ENCODE measurements around the gene TIGD1.
A peak's percentile ranks its signal among the peaks of the same experiment; 100 is the strongest.

The TIGD1 gene

GRCh38 chr2:232562515-232563151, 12.3 kb upstream of the TIGD1 start:
- DNase-seq (ENCODE audit: low read depth, low spot score) = no peak
- Histone ChIP-seq H3K9ac (ENCODE audit: insufficient read length) (no peak overlapping the region), H3K4me3 (no peak overlapping the region), H3K9me3 (ENCODE audit: low read depth, low read length) (no peaks in the 10 kb centered on the region), H3K36me3 (ENCODE audit: insufficient read depth, low read length) (peaks cover 56% of the 10 kb centered on the region), H3K27ac (no peak overlapping the region)
- TF ChIP-seq EZH2 (IDR thresholded peaks at IDR 0.05) = no peak
- no peak for TF ChIP-seq POLR2AphosphoS5 (IDR thresholded peaks at IDR 0.05; ENCODE audit: borderline replicate concordance, low read depth, low read length)
- no peak for TF ChIP-seq FOXP2 (optimal IDR thresholded peaks at IDR 0.05; ENCODE audit: control extremely low read depth, extremely low read length, insufficient read depth)

GRCh38 chr2:232556426-232556825, 6.1 kb upstream of the TIGD1 start:
- Histone ChIP-seq H3K9ac (ENCODE audit: insufficient read length) (no peak overlapping the region), H3K36me3 (ENCODE audit: insufficient read depth, low read length) (peaks cover 48% of the 10 kb centered on the region), H3K27ac (no peak overlapping the region), H3K4me3 (no peak overlapping the region), H3K9me3 (ENCODE audit: low read depth, low read length) (no peaks in the 10 kb centered on the region)
- DNase-seq (ENCODE audit: low read depth, low spot score) = no peak
- no peak for TF ChIP-seq FOXP2 (optimal IDR thresholded peaks at IDR 0.05; ENCODE audit: control extremely low read depth, extremely low read length, insufficient read depth)

DNA sequence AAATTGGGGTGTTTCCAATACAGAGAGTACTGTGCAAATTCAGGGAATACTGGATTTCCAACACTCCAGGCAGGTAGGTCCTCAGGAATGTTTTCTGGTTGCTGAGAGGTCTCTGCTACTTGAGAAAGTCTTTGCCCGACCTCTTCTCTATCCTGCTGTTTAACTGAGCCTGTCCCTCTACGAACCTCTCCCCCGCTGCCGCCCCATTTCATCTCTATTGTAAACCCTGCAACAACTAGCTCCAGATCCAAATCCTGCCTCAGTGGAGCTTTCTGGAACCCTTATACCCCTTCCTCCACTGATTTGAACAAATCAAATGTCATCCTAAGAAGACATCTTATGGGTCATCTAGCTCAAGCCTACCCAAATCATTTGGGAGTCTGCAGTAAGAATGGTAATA, 1.4 kb upstream of the TIGD1 start:
- no peak for DNase-seq (ENCODE audit: low read depth, low spot score)
- Histone ChIP-seq H3K9ac (ENCODE audit: insufficient read length) (no peak overlapping the region), H3K9me3 (ENCODE audit: low read depth, low read length) (no peaks in the 10 kb centered on the region; the same call in 1 of the 2 replicates), H3K36me3 (ENCODE audit: insufficient read depth, low read length) (peaks cover 39% of the 10 kb centered on the region), H3K27ac (no peak overlapping the region), H3K4me3 (peak overlapping the region; percentile 100)
- TF ChIP-seq FOXP2 (optimal IDR thresholded peaks at IDR 0.05; ENCODE audit: control extremely low read depth, extremely low read length, insufficient read depth) (no peak), EZH2 (IDR thresholded peaks at IDR 0.05) (no peak), POLR2AphosphoS5 (IDR thresholded peaks at IDR 0.05; ENCODE audit: borderline replicate concordance, low read depth, low read length) (no peak)

DNA sequence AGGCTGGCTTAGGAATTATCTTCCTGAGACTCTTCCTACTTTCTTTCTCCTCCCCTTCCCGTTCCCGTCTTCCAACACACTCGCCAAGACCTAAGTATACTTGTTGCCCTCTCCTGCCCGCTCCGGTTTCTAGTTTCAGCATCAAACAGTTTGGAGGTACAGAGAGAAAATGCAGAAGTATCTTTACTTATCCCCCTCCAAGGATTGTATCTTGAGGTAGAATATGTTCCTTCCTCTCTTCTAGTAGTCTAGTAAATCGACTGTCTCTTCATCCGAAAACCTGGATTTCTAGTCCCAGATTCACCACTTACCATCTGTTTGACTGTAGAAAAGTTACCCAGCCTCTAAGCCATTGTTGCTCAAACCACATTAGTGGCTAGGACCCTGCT, 887 bp upstream of the TIGD1 start:
- H3K9ac ChIP-seq (ENCODE audit: insufficient read length) = peak overlapping the region; percentile 100
- no peak overlapping the region for H3K27ac ChIP-seq
- H3K36me3 ChIP-seq (ENCODE audit: insufficient read depth, low read length) = peaks cover 35% of the 10 kb centered on the region
- H3K9me3 ChIP-seq (ENCODE audit: low read depth, low read length) = no peaks in the 10 kb centered on the region; the same call in 1 of the 2 replicates
- no peak for TF ChIP-seq POLR2AphosphoS5 (IDR thresholded peaks at IDR 0.05; ENCODE audit: borderline replicate concordance, low read depth, low read length)
- TF ChIP-seq FOXP2 (optimal IDR thresholded peaks at IDR 0.05; ENCODE audit: control extremely low read depth, extremely low read length, insufficient read depth) = no peak
- TF ChIP-seq EZH2 (IDR thresholded peaks at IDR 0.05) = no peak
- DNase-seq (ENCODE audit: low read depth, low spot score) = no peak
- peak overlapping the region; percentile 100 for H3K4me3 ChIP-seq

DNA sequence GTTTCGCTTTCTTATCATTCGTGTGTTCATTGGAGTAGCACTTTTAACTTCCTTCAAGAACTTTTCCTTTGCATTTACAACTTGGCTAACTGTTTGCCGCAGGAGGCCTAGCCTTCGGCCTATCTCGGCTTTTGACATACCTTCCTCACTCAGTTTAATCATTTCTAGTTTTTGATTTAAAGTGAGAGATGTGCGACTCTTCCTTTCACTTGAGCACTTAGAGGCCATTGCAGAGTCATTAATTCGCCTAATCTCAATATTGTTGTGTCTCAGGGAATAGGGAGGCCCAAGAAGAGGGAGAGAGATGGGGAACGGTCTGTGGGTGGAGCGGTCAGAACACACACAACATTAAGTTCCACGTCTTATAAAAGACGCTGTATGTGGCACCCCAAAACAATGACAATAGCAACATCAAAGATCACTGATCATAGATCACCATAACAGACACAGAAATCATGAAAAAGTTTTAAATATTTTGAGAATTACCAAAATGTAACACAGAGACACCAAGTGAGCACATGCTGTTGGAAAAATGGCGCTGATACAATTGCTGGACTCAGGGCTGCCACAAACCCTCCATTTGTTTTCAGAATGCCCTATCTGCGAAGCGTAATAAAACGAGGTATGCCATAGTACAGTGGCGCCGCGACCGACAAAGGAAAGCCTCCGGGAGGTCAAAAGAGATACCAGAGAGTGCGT, 553 bp downstream of the TIGD1 start:
- peak overlapping the region; percentile 100 for H3K9ac ChIP-seq (ENCODE audit: insufficient read length)
- TF ChIP-seq EZH2 (IDR thresholded peaks at IDR 0.05) = no peak
- TF ChIP-seq POLR2AphosphoS5 (IDR thresholded peaks at IDR 0.05; ENCODE audit: borderline replicate concordance, low read depth, low read length) = no peak
- TF ChIP-seq FOXP2 (optimal IDR thresholded peaks at IDR 0.05; ENCODE audit: control extremely low read depth, extremely low read length, insufficient read depth) = no peak
- H3K9me3 ChIP-seq (ENCODE audit: low read depth, low read length) = no peaks in the 10 kb centered on the region; the same call in 1 of the 2 replicates
- peak overlapping the region; percentile 94 for H3K27ac ChIP-seq
- H3K36me3 ChIP-seq (ENCODE audit: insufficient read depth, low read length) = peaks cover 28% of the 10 kb centered on the region
- peak overlapping the region; percentile 100 for H3K4me3 ChIP-seq
- DNase-seq (ENCODE audit: low read depth, low spot score) = no peak

DNA sequence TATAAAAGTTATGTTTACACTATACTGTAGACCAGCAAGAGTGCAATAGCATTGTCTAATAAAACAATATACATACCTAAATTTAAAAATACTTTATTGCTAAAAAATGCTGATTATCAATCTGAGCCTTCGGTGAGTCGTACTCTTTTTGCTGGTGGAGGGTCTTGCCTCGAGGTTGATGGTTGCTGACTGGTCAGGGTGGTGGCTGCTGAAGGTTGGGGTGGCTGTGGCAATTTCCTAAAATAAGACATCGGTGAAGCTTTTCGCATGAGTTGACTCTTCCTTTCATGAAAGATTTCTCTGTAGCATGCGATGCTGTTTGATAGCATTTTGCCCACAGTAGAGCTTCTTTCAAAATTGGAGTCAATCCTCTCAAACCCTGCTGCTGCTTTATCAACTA, 2.4 kb downstream of the TIGD1 start:
- no peak overlapping the region for H3K4me3 ChIP-seq
- no peak overlapping the region for H3K9ac ChIP-seq (ENCODE audit: insufficient read length)
- peaks cover 27% of the 10 kb centered on the region for H3K36me3 ChIP-seq (ENCODE audit: insufficient read depth, low read length)
- no peak for DNase-seq (ENCODE audit: low read depth, low spot score)
- no peaks in the 10 kb centered on the region; the same call in 1 of the 2 replicates for H3K9me3 ChIP-seq (ENCODE audit: low read depth, low read length)
- TF ChIP-seq EZH2 (IDR thresholded peaks at IDR 0.05) = no peak
- TF ChIP-seq FOXP2 (optimal IDR thresholded peaks at IDR 0.05; ENCODE audit: control extremely low read depth, extremely low read length, insufficient read depth) = no peak
- TF ChIP-seq POLR2AphosphoS5 (IDR thresholded peaks at IDR 0.05; ENCODE audit: borderline replicate concordance, low read depth, low read length) = no peak
- H3K27ac ChIP-seq = no peak overlapping the region

- H3K9ac ChIP-seq (ENCODE audit: insufficient read length) = no peak overlapping the region
- H3K36me3 ChIP-seq (ENCODE audit: insufficient read depth, low read length) = peaks cover 22% of the 10 kb centered on the region
- H3K9me3 ChIP-seq (ENCODE audit: low read depth, low read length) = no peaks in the 10 kb centered on the region; the same call in 1 of the 2 replicates
- no peak overlapping the region for H3K4me3 ChIP-seq
- H3K27ac ChIP-seq = no peak overlapping the region
- no peak for TF ChIP-seq EZH2 (IDR thresholded peaks at IDR 0.05)
- no peak for DNase-seq (ENCODE audit: low read depth, low spot score)
These were observed 4.6 kb downstream of the TIGD1 start for GRCh38 chr2:232545511-232546375.

GRCh38 chr2:232544674-232545073, 5.7 kb downstream of the TIGD1 start:
- H3K4me3 ChIP-seq = no peak overlapping the region
- DNase-seq (ENCODE audit: low read depth, low spot score) = no peak
- H3K36me3 ChIP-seq (ENCODE audit: insufficient read depth, low read length) = peaks cover 22% of the 10 kb centered on the region
- H3K27ac ChIP-seq = no peak overlapping the region
- H3K9me3 ChIP-seq (ENCODE audit: low read depth, low read length) = no peaks in the 10 kb centered on the region; the same call in 1 of the 2 replicates
- no peak overlapping the region for H3K9ac ChIP-seq (ENCODE audit: insufficient read length)
- TF ChIP-seq FOXP2 (optimal IDR thresholded peaks at IDR 0.05; ENCODE audit: control extremely low read depth, extremely low read length, insufficient read depth) (no peak), EZH2 (IDR thresholded peaks at IDR 0.05) (no peak), POLR2AphosphoS5 (IDR thresholded peaks at IDR 0.05; ENCODE audit: borderline replicate concordance, low read depth, low read length) (no peak)
